GM19193 (cell line): ENCODE measurements around the gene ZFTA.
A peak's percentile ranks its signal among the peaks of the same experiment; 100 is the strongest.

ENCODE experiments used
- POLR2A ChIP-seq: IDR thresholded peaks from 4 replicates; pipeline ENCODE4 v1.6.1; 2011; ENCODE audit not compliant: insufficient read depth, insufficient read length; ENCODE audit errors: extremely low read depth

The ZFTA gene

GRCh38 chr11:63785823-63786222 lies 17.2 kb upstream of the ZFTA start:
- no peak for TF ChIP-seq POLR2A

- TF ChIP-seq POLR2A = no peak
These were observed 15.5 kb upstream of the ZFTA start for GRCh38 chr11:63783925-63784592.

- TF ChIP-seq POLR2A = no peak
These were observed 14.2 kb upstream of the ZFTA start for GRCh38 chr11:63782749-63783148.

- TF ChIP-seq POLR2A = no peak
These were observed 10.5 kb upstream of the ZFTA start for GRCh38 chr11:63779039-63779438.

- no peak for TF ChIP-seq POLR2A
These were observed 6.6 kb upstream of the ZFTA start for GRCh38 chr11:63775191-63775590.

GRCh38 chr11:63770763-63771162 lies 2.2 kb upstream of the ZFTA start:
- no peak for TF ChIP-seq POLR2A

GRCh38 chr11:63769714-63770455 lies 1.3 kb upstream of the ZFTA start:
- TF ChIP-seq POLR2A = no peak

GRCh38 chr11:63769042-63769713 lies 603 bp upstream of the ZFTA start:
- TF ChIP-seq POLR2A = peak; percentile 36

GRCh38 chr11:63767565-63768236 lies 874 bp downstream of the ZFTA start:
- no peak for TF ChIP-seq POLR2A

GRCh38 chr11:63767267-63767564 lies 1.4 kb downstream of the ZFTA start:
- TF ChIP-seq POLR2A = no peak

- no peak for TF ChIP-seq POLR2A
These were observed 1.9 kb downstream of the ZFTA start for GRCh38 chr11:63766531-63767235.

GRCh38 chr11:63765688-63766241 lies 2.8 kb downstream of the ZFTA start:
- no peak for TF ChIP-seq POLR2A

GRCh38 chr11:63764679-63765647 lies 3.6 kb downstream of the ZFTA start:
- no peak for TF ChIP-seq POLR2A

GRCh38 chr11:63764340-63764678 lies 4.3 kb downstream of the ZFTA start:
- no peak for TF ChIP-seq POLR2A
